NCI-H1105 treated with DMSO at 0.1 percent for 48 hours (cell line): ENCODE measurements around the gene CDC16.
"Not testable (repeated sequence)": the region's sequence is repeated elsewhere in the genome, so short reads cannot be mapped to it uniquely, and the experiment has no call there.

Experiments
- DNase-seq: peaks from one replicate; lab custom pipeline; 2025; lab: John Stamatoyannopoulos, UW

Gene CDC16

DNA sequence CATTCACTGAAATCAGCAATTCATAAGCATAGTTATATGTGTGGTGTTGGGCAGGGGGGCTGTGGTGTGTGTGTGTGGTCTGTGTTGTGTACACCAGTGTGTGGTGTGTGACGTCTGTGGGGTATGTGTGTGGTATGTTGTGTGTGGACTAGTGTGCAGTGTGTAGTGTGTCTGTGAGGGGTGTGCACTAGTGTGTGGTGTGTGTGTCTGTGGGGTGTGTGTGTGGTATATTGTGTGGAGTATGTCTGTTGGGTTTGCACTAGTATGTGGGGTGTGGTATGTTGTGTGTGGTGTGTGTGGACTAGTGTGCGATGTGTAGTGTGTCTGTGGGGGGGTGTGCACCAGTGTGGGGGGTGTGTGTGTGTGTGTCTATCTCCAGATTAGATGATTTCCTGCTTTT, 7.2 kb upstream of the CDC16 start:
- DNase-seq, result no peak

- DNase-seq, result no peak
These were observed 6.5 kb upstream of the CDC16 start for GRCh38 chr13:114228176-114228575.

- no peak for DNase-seq
These were observed 5.2 kb upstream of the CDC16 start for GRCh38 chr13:114229506-114229905.

GRCh38 chr13:114230117-114230516, 4.6 kb upstream of the CDC16 start:
- no peak for DNase-seq

GRCh38 chr13:114230575-114230974, 4.1 kb upstream of the CDC16 start:
- DNase-seq, result no peak

DNA sequence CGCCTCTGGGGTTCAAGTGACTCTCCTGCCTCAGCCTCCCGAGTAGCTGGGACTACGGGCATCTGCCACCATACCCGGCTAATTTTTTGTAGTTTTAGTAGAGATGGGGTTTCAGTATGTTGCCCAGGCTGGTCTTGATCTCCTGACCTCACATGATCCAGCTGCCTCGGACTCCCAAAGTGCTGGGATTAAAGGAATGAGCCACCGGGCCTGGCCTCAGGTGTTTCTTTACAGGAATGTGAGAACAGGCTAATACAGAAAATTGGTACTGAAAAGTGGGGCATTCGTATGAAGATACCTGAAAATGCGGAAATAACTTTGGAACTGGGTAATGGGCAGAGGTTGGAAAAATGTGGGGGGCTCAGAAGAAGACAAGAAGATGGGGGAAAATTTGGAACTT, 2.8 kb upstream of the CDC16 start:
- DNase-seq, result no peak

DNA sequence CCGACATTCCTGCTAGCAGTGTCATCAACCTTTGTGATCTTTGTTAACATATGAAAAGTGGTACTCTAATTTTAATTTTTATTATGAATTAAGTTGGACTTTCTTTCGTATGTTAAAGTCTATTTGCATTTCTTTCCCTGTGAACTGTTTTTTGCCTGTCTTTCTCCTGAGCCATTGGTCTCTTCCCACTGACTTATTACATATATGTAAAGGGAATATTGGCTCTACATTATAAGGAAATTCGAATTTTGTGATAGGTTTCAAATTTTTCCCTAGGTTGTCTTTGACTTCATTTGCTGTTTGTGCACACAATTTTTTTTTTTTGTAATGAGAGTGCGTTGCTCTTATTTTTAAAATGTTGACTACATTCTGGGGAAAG, 442 bp upstream of the CDC16 start:
- DNase-seq, result no peak

DNA sequence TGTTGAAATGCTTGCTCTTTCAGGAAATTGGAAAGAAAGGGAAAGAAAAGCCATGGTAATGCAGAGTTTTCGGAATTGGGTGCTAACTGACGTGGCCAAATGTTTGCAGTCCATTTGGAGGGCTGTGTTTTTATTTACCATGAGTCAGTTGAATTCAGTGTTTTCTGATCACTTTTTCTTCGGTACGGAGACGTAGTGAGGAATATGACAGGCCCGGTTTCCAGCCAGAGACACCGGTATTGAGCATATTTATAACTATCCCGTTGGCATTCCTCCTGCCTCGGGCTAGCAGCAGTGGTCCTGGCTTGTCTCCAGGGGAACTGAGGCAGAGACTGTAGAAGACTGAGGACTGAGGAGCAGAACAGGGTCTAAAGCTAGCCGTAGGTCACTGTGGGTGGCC, 1.0 kb downstream of the CDC16 start:
- DNase-seq, result no peak

DNA sequence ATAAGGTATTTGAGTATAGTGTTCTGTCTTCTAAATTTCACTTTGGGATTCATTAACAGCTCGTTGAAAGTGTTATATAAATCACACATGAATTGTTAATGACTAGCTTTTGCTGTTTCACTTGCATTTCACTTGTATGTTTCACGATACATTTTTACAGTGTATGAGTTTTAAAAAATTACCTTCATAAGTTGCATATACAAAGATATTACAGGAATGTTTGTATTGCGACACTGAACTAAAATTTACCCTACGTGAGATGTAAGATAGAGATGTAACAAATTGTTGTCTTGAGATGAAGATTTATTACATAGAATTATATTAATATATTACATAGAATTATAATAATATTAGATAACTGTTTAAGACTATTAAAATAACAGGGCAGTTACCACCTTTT, 1.5 kb downstream of the CDC16 start:
- DNase-seq, result no peak

GRCh38 chr13:114237415-114238112, 2.9 kb downstream of the CDC16 start:
- DNase-seq, result no peak

DNA sequence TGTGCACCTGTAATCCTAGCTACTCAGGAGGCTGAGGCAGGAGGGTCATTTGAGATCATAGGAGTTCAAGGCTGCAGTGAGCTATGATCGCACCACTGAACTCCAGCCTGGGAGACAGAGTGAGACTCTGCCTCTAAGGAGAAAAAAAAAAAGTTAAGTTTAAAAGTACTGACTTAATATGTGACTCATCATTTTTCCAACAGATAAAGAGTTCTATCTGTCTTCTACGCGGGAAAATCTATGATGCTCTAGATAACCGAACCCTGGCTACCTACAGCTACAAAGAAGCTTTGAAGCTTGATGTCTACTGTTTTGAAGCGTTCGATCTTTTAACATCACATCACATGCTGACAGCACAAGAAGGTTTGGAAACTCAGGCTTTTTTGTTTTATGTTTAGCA, 7.2 kb downstream of the CDC16 start:
- DNase-seq, result no peak

DNA sequence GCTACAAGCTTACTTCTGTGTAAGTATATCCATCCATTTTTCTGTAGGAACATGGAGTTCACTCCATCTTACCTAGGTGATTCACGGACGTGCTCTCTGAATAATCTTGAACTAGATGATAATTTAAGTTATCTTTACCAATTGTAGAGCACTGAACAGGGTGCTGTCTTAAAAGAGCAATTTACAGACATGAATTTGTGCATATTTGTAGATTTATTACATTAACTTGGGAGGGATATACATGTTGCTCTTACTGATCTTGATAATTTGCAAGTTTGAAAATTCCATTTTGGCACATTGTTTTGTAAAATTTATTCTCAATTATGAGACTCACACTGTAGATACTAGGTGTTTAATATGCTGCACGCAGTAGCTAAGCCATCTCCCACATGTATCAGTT, 9.3 kb downstream of the CDC16 start:
- no peak for DNase-seq

GRCh38 chr13:114244637-114245036, 9.9 kb downstream of the CDC16 start:
- no peak for DNase-seq

DNA sequence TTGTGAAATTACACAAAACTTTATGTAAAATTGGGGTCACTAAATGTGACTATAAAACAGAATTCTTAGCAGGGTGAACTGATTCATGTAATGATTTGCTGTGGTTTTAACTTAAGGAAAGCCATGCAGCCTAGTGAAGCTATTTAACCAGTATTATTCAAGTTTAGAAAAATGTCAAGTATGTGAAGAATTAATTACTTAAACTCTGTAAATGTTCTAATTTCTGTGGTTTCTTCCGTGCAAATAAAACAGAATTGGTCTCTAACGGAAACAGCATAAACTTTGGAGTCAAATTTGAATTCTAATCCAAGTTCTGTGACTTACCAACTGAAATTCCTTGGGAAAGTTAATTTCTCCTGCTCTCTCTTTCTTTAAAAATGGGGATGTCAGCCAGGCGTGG, 13.3 kb downstream of the CDC16 start:
- DNase-seq, result no peak

DNA sequence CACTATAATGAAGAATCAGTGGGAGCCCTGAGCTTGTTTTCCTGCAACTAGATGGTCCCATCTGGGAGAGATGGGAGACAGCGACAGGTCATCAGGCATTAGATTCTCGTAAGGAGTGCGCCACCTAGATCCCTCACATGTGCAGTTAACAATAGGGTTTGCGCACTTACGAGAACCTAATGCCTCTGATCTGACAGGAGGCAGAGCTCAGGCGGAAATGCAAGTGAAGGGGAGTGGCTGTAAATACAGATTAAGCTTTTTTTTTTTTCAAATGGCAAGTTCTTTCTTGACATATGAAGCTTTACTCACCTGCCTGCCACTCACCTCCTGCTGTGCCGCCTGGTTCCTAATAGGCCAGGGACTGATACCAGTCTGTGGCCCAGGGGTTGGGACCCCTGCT, 14.4 kb downstream of the CDC16 start:
- no peak for DNase-seq

GRCh38 chr13:114251639-114252440, 17.1 kb downstream of the CDC16 start:
- not testable (repeated sequence) for DNase-seq

GRCh38 chr13:114256547-114256946, 21.9 kb downstream of the CDC16 start:
- no peak for DNase-seq

GRCh38 chr13:114257014-114257413, 22.3 kb downstream of the CDC16 start:
- no peak for DNase-seq

DNA sequence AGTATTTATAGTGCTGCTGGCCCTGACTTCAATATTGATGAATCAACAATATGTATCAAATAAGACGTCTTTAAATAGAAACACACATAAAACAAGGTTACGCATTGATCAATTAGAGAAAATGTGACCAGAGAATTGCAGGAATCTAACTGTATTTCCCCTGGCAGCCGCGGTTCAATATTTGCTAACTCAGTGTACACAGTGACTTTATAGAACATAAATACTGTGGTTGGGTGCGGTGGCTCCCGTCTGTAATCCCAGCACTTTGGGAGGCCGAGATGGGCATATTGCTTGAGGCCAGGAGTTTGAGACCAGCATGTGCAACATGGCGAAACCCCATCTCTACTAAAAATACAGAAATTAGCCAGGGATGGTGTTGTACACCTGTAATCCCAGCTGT, 23.9 kb downstream of the CDC16 start:
- DNase-seq, result no peak

DNA sequence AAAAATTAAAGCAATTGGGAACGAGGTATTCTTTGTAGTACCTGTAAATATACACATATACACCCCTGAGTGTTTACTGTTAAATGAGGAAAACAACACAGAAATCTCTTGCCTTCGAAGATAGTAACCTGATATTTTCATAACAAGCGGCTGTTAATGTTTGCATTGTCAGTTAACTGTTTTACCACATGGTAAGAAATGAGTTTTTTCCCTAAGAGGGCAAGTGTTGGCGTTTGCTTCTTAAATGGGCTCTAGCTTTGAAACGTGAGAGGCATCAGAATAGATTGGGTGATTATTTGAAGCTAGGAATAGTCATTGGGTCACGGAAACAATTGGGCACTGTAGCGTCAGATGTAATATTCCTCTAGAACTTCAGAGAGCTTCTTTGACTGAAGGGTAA, 24.7 kb downstream of the CDC16 start:
- DNase-seq, result peak; percentile 30

GRCh38 chr13:114259974-114260373, 25.3 kb downstream of the CDC16 start:
- DNase-seq, result peak; percentile 78

- no peak for DNase-seq
These were observed 26.1 kb downstream of the CDC16 start for GRCh38 chr13:114260814-114261213.

DNA sequence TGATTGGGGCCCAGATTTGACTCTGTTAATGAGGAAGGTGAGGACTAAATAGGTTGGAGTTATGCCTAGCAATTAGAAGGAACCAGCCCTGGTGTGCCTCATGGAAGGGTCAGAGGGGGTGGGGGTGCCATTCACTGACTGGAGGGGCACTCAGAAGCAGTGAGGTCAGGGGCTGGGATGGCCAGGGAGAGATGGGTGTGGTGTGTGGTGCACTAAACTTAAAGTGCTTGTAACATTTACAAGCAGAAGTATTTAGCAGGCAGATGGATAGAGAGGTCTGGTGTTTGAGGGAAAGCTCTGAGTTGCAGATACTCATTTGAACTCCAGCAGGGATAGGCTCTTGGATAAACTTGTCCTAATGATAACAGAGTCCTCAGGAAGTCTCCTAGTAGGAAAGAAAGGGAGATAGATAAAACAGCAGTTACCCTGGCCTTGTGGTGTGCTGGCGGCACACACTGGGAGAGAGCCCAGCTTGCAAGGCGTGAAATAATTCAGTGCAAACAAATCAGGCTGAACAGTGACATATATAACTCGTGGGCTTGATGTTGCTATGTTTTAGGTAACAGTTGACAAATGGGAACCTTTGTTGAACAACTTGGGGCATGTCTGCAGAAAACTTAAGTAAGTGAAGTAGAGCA, 26.8 kb downstream of the CDC16 start:
- no peak for DNase-seq
